Vagina (tissue), 2 donors: ENCODE data around the gene EFCAB6. TPM values are rescaled to one million over a fixed set of nuclear protein-coding genes. Genes with fewer than 3 reads are reported as not detected.

Experiments
- DNase-seq, 2 donors: peaks; one replicate each; pipeline ENCODE4 v3.0.0-alpha.2; 2017; ENCODE audit errors: extremely low spot score in 2 of 2
- H3K27ac ChIP-seq: fragments of 200-600 bp; sonication (generic); one replicate; pipeline ENCODE4 v1.5.1; 2019
- H3K27me3 ChIP-seq: fragments of 200-600 bp; sonication (generic); one replicate; pipeline ENCODE4 v1.5.1; 2019
- H3K36me3 ChIP-seq, 2 donors: fragments of 200-600 bp; sonication (generic); one replicate each; pipeline ENCODE4 v1.5.1; 2017 to 2019
- H3K4me1 ChIP-seq: fragments of 200-600 bp; sonication (generic); one replicate; pipeline ENCODE4 v1.5.1; 2019
- H3K4me3 ChIP-seq, 2 donors: fragments of 200-600 bp; sonication (generic); 1 replicate in 1 of 2; 2 replicates in 1 of 2; pipeline ENCODE4 v1.5.1; 2016 to 2019
- H3K9me3 ChIP-seq: fragments of 200-600 bp; sonication (generic); one replicate; pipeline ENCODE4 v1.5.1; 2019
- POLR2A ChIP-seq, 2 donors: fragments of 450-650 bp; IDR thresholded peaks; one replicate each; pipeline ENCODE4 v1.6.1; 2017; ENCODE audit warnings: antibody characterized with exemption in 2 of 2, mild to moderate bottlenecking in 2 of 2, moderate library complexity in 2 of 2
- POLR2AphosphoS5 ChIP-seq, 2 donors: sonication (generic); formaldehyde crosslinking; IDR thresholded peaks; one replicate each; pipeline ENCODE4 v1.9.0; 2017; ENCODE audit warnings: antibody characterized with exemption in 2 of 2, mild to moderate bottlenecking in 2 of 2, low read depth in 1 of 2; ENCODE audit not compliant: insufficient read depth in 1 of 2
- intact Hi-C: fragments of 100-400 bp; cut with DNase I; formaldehyde crosslinking; loops from one replicate; pipeline ENCODE4 v1.15.1; 2023
- total RNA-seq: library from RNA; depleted of rRNA; stranded (reverse); fragments of >200 nt; gene quantifications from one replicate; pipeline ENCODE4 v1.2.3, GENCODE V29; 2016
- TF ChIP-seq, protein P1 (sequence below), 3 experiments: fragments of 450-650 bp in 2 of 3; fragments of 200-600 bp in 1 of 3; sonication (generic) in 1 of 3; IDR thresholded peaks; one replicate each; pipeline ENCODE4 v1.5.1; 2017 to 2019; ENCODE audit warnings: antibody characterized with exemption in 3 of 3, mild to moderate bottlenecking in 2 of 3, moderate library complexity in 2 of 3

EFCAB6 gene
- total RNA-seq, 1 donor from 2014 or later = 1.7 TPM

DNA sequence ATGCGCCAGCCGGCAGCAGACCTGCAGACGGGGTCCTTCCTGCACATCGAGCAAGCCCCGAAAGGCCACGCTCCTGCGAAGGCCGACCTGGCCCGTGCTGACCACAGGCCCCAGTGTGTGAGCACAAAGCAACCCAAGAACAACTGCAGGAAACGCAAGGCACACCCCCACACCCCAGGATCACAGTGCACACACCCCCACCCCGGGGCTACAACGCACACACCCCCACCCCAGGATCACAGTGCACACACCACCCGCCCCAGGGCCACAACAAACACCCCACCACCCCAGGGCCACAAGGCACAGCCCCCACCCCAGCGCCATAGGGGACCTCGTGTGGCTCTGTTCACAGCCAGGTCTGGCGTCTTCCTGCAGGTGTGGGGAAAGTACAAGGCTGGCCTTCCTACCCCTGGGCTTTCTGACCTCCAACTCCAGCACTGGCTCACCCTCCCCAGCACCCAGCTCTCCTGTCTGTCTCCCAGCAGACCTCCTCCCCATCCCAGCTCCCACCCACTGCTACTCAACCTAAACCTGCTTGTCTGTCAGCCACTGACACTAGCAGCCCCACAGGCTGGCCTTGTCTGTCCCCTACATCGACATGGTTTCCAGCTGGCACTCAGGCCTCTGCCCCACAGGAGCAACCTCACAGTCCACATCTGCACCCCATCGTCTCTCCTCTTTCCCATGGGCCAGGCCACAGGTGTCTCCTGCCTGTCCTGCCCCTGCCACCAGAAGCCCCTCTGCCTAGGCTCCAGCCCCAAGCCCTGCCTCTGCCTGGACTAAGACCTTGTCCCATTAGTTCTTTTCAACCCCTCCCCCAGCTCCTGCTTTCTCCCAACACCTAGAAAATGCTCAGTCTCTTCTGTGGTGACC lies 20.5 kb upstream of the EFCAB6 start:
- no peaks in the 10 kb centered on the region for H3K27me3 ChIP-seq
- H3K4me1 ChIP-seq = peaks cover 13% of the 10 kb centered on the region
- H3K9me3 ChIP-seq = no peaks in the 10 kb centered on the region
- intact Hi-C loops = no loop called here
- H3K36me3 ChIP-seq = no peaks in the 10 kb centered on the region
- no peak for DNase-seq
- no peak for TF ChIP-seq POLR2A (IDR thresholded peaks at IDR 0.05)
- H3K27ac ChIP-seq = no peak overlapping the region
- no peak overlapping the region for H3K4me3 ChIP-seq

DNA sequence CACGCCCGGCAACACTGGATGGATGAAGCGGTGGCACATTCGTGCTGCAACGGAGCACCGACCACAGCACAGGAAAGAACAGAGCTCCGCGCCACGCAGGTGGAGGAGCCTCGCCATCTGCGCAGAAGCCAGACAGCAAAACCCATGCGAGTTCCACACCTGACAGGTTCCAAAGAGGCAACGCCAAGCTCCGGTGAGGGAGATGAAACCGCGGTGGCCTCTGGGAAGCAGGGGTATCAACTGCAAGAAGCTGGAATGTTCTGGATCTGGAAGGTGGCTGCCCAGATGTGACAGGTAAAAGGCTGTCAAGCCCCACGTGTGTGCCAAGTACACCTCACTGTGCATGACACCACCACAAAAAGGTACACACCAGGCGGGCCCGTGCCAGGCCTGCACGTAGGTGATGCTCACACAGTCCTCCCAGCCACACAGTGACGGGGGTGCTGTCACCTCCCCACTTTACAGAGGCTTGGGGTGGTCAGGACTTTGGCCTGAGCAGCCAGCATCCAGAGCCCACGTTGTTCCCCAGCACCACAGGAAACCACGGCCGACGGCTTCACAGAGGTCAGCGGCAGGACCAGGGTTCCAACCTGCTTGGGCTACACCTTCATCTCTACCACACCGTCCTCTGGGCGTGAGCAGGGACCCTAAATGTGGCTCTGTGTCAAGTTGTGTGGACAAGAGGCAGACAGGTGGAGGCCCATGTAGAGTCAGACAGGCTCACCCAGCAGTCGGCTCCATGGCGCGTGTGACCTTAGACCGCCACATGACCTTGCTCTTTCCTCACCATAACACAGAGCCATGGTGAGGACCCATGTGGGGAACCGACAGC lies 19.7 kb upstream of the EFCAB6 start:
- H3K27me3 ChIP-seq = no peaks in the 10 kb centered on the region
- H3K4me1 ChIP-seq = peaks cover 15% of the 10 kb centered on the region
- DNase-seq = no peak
- no peak overlapping the region for H3K27ac ChIP-seq
- H3K9me3 ChIP-seq = no peaks in the 10 kb centered on the region
- H3K36me3 ChIP-seq = no peaks in the 10 kb centered on the region
- no peak overlapping the region for H3K4me3 ChIP-seq
- no peak for TF ChIP-seq POLR2A (IDR thresholded peaks at IDR 0.05)
- no peak for TF ChIP-seq POLR2AphosphoS5 (IDR thresholded peaks at IDR 0.05; ENCODE audit: insufficient read depth in 1 of 2, low read depth in 1 of 2)
- TF ChIP-seq, protein P1, sequence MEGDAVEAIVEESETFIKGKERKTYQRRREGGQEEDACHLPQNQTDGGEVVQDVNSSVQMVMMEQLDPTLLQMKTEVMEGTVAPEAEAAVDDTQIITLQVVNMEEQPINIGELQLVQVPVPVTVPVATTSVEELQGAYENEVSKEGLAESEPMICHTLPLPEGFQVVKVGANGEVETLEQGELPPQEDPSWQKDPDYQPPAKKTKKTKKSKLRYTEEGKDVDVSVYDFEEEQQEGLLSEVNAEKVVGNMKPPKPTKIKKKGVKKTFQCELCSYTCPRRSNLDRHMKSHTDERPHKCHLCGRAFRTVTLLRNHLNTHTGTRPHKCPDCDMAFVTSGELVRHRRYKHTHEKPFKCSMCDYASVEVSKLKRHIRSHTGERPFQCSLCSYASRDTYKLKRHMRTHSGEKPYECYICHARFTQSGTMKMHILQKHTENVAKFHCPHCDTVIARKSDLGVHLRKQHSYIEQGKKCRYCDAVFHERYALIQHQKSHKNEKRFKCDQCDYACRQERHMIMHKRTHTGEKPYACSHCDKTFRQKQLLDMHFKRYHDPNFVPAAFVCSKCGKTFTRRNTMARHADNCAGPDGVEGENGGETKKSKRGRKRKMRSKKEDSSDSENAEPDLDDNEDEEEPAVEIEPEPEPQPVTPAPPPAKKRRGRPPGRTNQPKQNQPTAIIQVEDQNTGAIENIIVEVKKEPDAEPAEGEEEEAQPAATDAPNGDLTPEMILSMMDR (IDR thresholded peaks at IDR 0.05) = no peak
- intact Hi-C loops = no loop called here

DNA sequence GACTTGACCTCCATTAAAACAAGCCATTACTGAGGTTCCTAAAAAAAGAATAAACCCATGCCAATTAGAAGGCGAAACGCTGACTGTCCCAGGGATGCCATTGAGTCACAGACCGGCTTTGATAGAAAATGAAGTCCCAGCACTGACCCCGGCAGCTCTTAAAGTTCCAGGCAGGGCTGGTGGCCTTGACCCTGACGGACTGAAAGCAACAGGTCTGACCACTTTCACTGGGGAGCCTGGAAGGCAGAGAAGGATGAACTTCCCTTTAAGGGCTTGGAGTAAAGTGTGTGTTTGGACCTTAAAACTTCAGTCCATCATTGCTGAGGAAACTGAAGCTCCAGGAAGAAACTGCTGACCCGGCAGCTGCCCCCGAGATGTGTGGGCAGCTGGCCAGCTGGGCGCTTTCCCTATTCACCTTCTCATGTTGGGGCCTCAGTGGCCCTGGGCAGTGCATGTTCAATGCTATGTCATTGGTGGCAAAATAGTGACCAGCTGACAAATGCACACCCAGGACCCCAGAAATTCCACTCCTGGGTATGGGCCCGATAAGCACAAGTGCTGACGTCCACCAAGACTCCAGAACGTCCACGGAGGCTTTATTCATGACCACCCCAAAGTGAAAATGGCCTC lies 18.9 kb upstream of the EFCAB6 start:
- Histone ChIP-seq H3K4me3 (no peak overlapping the region), H3K9me3 (no peaks in the 10 kb centered on the region), H3K36me3 (no peaks in the 10 kb centered on the region), H3K4me1 (peaks cover 22% of the 10 kb centered on the region), H3K27me3 (no peaks in the 10 kb centered on the region), H3K27ac (no peak overlapping the region)
- TF ChIP-seq POLR2AphosphoS5 (IDR thresholded peaks at IDR 0.05; ENCODE audit: insufficient read depth in 1 of 2, low read depth in 1 of 2) = no peak
- TF ChIP-seq, protein P1 (IDR thresholded peaks at IDR 0.05) = no peak
- no peak for TF ChIP-seq POLR2A (IDR thresholded peaks at IDR 0.05)
- intact Hi-C loops = no loop called here
- DNase-seq = no peak

DNA sequence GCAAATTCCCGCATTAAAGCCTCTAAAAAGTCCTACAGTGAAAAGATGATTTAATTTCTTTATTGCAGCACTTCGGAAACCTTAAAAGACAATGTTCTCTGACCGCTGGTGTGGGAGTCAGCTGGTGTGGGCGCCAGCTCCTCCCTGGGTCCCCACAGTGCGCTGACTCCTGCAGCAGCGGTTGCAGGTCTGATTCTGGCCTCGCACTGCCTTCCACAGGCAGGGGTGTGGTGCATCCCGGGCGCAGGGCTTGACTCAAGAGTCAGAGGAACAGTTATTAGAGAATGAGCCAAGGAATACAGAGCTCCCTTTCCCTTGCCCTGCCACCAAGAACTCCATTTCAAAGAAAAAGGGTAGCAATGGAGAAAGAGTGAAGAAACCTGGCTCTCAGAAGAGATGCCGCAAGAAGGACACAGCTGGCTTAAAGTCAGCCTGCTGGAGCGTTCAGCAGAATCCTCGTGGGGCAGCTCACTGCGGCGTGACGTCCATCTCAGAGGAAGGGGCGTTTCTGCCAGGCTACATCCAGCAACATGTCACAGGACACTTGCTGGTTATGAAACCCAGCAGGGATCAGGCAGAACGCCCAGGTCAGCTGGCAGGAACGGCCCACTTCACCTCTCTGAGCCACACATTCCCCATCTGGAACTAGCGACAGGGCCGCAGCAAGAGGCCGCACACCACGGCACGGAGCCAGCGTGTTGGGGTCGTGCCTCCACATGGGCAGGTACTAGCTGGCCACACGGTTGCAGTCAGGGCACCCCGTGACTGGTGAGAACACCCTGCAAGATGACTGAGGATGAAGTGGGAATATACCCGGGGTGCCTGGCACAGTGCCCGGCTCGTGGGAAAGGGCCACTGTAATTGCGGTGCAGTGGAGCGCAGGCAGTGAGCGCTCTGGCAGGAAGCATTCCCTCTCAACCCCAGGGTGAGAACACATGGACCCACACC lies 18.1 kb upstream of the EFCAB6 start:
- H3K4me1 ChIP-seq = peaks cover 23% of the 10 kb centered on the region
- no peak for DNase-seq
- intact Hi-C loops = loop anchor here (5.0 kb wide), 1 partner anchor 1327 kb away; no protein-coding TSS in a partner anchor
- peak overlapping the region; percentile 56 for H3K27ac ChIP-seq
- H3K9me3 ChIP-seq = no peaks in the 10 kb centered on the region
- H3K27me3 ChIP-seq = no peaks in the 10 kb centered on the region
- no peaks in the 10 kb centered on the region for H3K36me3 ChIP-seq
- no peak overlapping the region for H3K4me3 ChIP-seq
- TF ChIP-seq POLR2A (IDR thresholded peaks at IDR 0.05) (no peak), POLR2AphosphoS5 (IDR thresholded peaks at IDR 0.05; ENCODE audit: insufficient read depth in 1 of 2, low read depth in 1 of 2) (peak in 1 of 2 donors; percentile 42)

DNA sequence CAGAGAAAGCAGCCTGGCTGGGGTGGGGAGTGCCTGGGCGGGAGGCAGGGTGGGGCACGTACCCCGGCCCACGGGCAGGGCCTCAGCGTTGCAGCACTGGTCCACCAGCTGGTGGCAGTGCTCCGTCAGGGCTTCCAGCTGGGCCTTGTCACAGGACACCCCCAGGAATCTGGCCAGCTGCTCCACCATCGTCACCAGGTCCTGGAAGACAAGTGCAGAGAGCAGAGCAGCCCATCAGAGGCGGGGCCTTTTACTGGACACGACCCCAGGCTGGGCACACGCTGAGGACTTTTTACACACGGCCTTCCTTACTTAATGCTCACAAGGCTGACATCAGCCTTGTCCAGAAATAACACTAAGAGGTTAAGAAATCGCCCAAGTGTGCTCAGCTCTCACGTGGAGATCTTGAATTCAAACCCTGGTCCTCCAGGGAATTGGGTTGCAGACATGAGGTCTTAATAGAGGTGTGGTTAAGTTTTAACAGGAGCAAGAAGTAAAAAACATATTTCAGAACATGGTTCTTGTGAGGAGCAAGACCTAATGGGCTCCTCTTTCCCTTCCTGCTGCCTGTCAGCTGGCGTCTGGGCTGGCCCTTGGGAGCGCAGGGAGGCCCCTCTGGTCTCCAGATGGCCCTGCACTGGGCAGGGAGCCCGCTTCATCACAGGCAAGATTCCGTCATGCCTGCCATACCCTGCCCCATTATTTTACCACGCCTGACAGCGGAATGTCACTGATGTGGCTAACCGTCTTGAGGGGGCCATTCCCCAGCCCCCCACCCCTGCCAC lies 17.1 kb upstream of the EFCAB6 start:
- intact Hi-C loops = loop anchor here (5.0 kb wide), 1 partner anchor 1328 kb away; no protein-coding TSS in a partner anchor
- peak overlapping the region; percentile 56 for H3K27ac ChIP-seq
- no peak for TF ChIP-seq POLR2AphosphoS5 (IDR thresholded peaks at IDR 0.05; ENCODE audit: insufficient read depth in 1 of 2, low read depth in 1 of 2)
- TF ChIP-seq, protein P1 (IDR thresholded peaks at IDR 0.05) = no peak
- no peak for TF ChIP-seq POLR2A (IDR thresholded peaks at IDR 0.05)
- no peak for DNase-seq
- no peak overlapping the region for H3K4me3 ChIP-seq
- no peaks in the 10 kb centered on the region for H3K9me3 ChIP-seq
- no peaks in the 10 kb centered on the region for H3K36me3 ChIP-seq
- no peaks in the 10 kb centered on the region for H3K27me3 ChIP-seq
- H3K4me1 ChIP-seq = peaks cover 23% of the 10 kb centered on the region
